Keratinocyte (primary cell): Measurements from ENCODE around the gene ADM2. TPM values are rescaled to one million over a fixed set of nuclear protein-coding genes. Genes with fewer than 3 reads are reported as not detected.

Experiments used
- DNase-seq: peaks from one replicate; pipeline ENCODE4 v3.0.0-alpha.2; 2011; ENCODE audit warnings: low read depth, missing footprints, low spot score
- FAIRE-seq: peaks from 2 replicates; lab custom pipeline; 2011; peaks lifted over from hg19 to GRCh38; lab: Jason Lieb, UNC
- H2AFZ ChIP-seq: 2 replicates; pipeline ENCODE4 v1.6.0; 2012; ENCODE audit warnings: low read length, control low read depth, inconsistent platforms; ENCODE audit not compliant: control insufficient read depth
- H3K27ac ChIP-seq: 2 replicates; pipeline ENCODE4 v1.5.1; 2011; ENCODE audit warnings: low read length; ENCODE audit not compliant: control insufficient read depth, insufficient read depth
- H3K27me3 ChIP-seq: 3 replicates; pipeline ENCODE4 v1.6.0; 2011; ENCODE audit warnings: low read length; ENCODE audit not compliant: control insufficient read depth, insufficient read depth; ENCODE audit errors: extremely low read depth
- H3K36me3 ChIP-seq, 2 experiments: 2 replicates in 1 of 2; 3 replicates in 1 of 2; pipeline ENCODE4 v1.5.1; 2011; ENCODE audit warnings: low read length in 2 of 2, mild to moderate bottlenecking in 1 of 2; ENCODE audit not compliant: control insufficient read depth in 2 of 2, insufficient read depth in 2 of 2; ENCODE audit errors: extremely low read depth in 1 of 2
- H3K4me1 ChIP-seq: 3 replicates; pipeline ENCODE4 v1.5.1; 2011; ENCODE audit warnings: low read length; ENCODE audit not compliant: control insufficient read depth, insufficient read depth; ENCODE audit errors: extremely low read depth
- H3K4me2 ChIP-seq: 3 replicates; pipeline ENCODE4 v1.6.0; 2011; ENCODE audit warnings: low read depth, low read length; ENCODE audit not compliant: control insufficient read depth, insufficient read depth; ENCODE audit errors: extremely low read depth
- H3K4me3 ChIP-seq, 3 experiments: fragments of 200-600 bp in 1 of 3; sonication (generic) in 1 of 3; 2 replicates in 2 of 3; 3 replicates in 1 of 3; pipeline ENCODE4 v1.5.1; 2011 to 2016; ENCODE audit warnings: low read length in 3 of 3, mild to moderate bottlenecking in 3 of 3, control low read depth in 2 of 3, inconsistent platforms in 1 of 3, low read depth in 1 of 3, mixed read lengths in 1 of 3, mixed run types in 1 of 3, moderate library complexity in 1 of 3; ENCODE audit not compliant: control insufficient read depth in 2 of 3, insufficient read depth in 2 of 3; ENCODE audit errors: extremely low read depth in 1 of 3
- H3K79me2 ChIP-seq: 2 replicates; pipeline ENCODE4 v1.6.0; 2012; ENCODE audit warnings: low read length; ENCODE audit not compliant: control insufficient read depth, insufficient read depth
- H3K9ac ChIP-seq: 3 replicates; pipeline ENCODE4 v1.6.0; 2011; ENCODE audit warnings: low read length; ENCODE audit not compliant: control insufficient read depth, insufficient read depth; ENCODE audit errors: extremely low read depth
- H3K9me1 ChIP-seq: 3 replicates; pipeline ENCODE4 v1.6.0; 2011; ENCODE audit warnings: low read length; ENCODE audit not compliant: control insufficient read depth, insufficient read depth; ENCODE audit errors: extremely low read depth
- H3K9me3 ChIP-seq: 2 replicates; pipeline ENCODE4 v1.5.1; 2012; ENCODE audit warnings: low read depth, low read length; ENCODE audit not compliant: control insufficient read depth
- H4K20me1 ChIP-seq: 3 replicates; pipeline ENCODE4 v1.6.0; 2011; ENCODE audit warnings: low read length; ENCODE audit not compliant: control insufficient read depth, insufficient read depth; ENCODE audit errors: extremely low read depth
- EZH2 ChIP-seq: IDR thresholded peaks from one replicate; pipeline ENCODE4 v1.6.1; 2012; ENCODE audit warnings: inconsistent platforms, mild to moderate bottlenecking, low read length, moderate library complexity
- dilution Hi-C: fragments of 300-500 bp; cut with MboI; formaldehyde crosslinking; loops from one replicate; pipeline ENCODE4 v1.7.0; 2020; ENCODE audit warnings: low sequenced_read_pairs; ENCODE audit not compliant: extremely low pct_ligation_motif_present
- polyA plus RNA-seq, 5 experiments: library from polyadenylated mRNA; depleted of rRNA in 3 of 5; stranded (reverse) in 3 of 5; stranded (forward) in 1 of 5; unstranded in 1 of 5; fragments of >200 nt; gene quantifications; 1 replicate in 1 of 5; 2 replicates in 3 of 5; 3 replicates in 1 of 5; pipeline versions ENCODE4 v1.2.1 to v1.2.3, GENCODE V29; 2011 to 2012; ENCODE audit warnings: missing spikeins in 2 of 5, low read depth in 1 of 5, low replicate concordance in 1 of 5
- TF ChIP-seq, protein P1 (sequence below), 3 experiments: IDR thresholded peaks in 1 of 3; conservative IDR thresholded peaks in 1 of 3; optimal IDR thresholded peaks in 1 of 3; 2 replicates in 2 of 3; 3 replicates in 1 of 3; pipeline versions ENCODE3 to v1.5.1; 2011; ENCODE audit warnings: low read length in 3 of 3, mild to moderate bottlenecking in 3 of 3, moderate library complexity in 2 of 3, control low read depth in 1 of 3, inconsistent platforms in 1 of 3; ENCODE audit not compliant: insufficient read depth in 2 of 3; ENCODE audit errors: extremely low read depth in 1 of 3

Gene ADM2
- polyA plus RNA-seq, 1 donor (not counting 4 experiments of a cell fraction or from before 2014, with no cell fraction given), result 0.21 TPM

DNA sequence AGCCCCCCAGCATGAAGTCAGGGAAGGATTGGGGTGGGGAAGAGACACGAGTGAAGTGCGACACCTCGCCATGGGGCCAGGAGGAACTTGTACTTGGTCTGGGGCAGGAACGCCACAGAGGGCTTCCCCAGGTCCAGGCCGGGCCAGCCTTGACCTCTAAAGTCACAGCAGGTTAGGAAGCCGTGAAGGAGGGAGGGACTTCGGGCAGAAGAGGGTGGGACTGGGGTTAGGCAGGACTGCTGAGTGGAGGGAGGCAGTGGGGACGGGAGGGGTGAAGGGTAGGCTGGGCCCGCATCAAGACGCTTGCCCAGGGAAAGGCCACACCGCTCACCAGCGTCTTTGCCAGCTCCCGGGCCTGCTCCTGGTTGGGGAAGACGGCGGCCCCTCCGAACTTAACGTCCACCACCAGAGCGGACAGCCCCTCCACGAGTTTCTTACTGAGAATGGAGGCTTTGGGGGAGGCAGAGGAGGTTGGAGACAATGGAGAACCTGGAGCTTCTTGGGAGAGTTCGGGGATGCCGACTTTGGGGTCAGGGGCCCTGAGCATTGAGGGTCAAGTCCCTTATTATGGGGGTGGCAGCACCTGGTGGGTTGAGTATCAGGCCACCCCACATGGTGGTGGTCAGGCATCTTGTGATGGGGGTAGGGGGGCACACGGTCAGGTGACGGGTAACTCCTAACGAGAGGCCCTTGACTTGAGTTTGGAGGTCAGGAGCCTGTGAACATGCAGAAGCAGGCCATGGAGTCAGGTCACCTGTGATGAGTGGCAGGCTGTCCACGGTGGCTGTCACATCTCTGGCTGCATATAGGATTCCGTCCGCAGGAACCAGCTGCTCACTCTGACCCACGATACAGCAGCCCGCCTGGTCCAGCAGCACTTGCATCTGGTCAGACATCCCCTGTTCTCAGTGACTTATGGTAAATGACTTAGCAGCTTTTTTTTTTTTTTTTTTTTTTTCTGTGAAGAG is 45.8 kb downstream of the ADM2 start:
- H3K9ac ChIP-seq, result peak overlapping the region; percentile 85
- no peaks in the 10 kb centered on the region for H3K9me1 ChIP-seq
- H3K9me3 ChIP-seq, result no peaks in the 10 kb centered on the region
- FAIRE-seq (no peak), DNase-seq (no peak)
- peak overlapping the region; percentile 70 for H3K27ac ChIP-seq
- peak overlapping the region; percentile 72 to 81 (median 79) for H3K4me3 ChIP-seq
- peaks cover 24% of the 10 kb centered on the region for H3K79me2 ChIP-seq
- peaks cover 21% of the 10 kb centered on the region for H3K4me1 ChIP-seq
- dilution Hi-C loops, result no loop called here
- H2AFZ ChIP-seq, result peak overlapping the region; percentile 3
- no peaks in the 10 kb centered on the region for H4K20me1 ChIP-seq
- H3K27me3 ChIP-seq, result peaks cover 11% of the 10 kb centered on the region
- peaks cover 12 to 19% of the 10 kb centered on the region in 2 experiments for H3K36me3 ChIP-seq
- H3K4me2 ChIP-seq, result peak overlapping the region; percentile 69
- no peak for TF ChIP-seq EZH2
- TF ChIP-seq, protein P1, sequence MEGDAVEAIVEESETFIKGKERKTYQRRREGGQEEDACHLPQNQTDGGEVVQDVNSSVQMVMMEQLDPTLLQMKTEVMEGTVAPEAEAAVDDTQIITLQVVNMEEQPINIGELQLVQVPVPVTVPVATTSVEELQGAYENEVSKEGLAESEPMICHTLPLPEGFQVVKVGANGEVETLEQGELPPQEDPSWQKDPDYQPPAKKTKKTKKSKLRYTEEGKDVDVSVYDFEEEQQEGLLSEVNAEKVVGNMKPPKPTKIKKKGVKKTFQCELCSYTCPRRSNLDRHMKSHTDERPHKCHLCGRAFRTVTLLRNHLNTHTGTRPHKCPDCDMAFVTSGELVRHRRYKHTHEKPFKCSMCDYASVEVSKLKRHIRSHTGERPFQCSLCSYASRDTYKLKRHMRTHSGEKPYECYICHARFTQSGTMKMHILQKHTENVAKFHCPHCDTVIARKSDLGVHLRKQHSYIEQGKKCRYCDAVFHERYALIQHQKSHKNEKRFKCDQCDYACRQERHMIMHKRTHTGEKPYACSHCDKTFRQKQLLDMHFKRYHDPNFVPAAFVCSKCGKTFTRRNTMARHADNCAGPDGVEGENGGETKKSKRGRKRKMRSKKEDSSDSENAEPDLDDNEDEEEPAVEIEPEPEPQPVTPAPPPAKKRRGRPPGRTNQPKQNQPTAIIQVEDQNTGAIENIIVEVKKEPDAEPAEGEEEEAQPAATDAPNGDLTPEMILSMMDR (optimal IDR thresholded peaks at IDR 0.05 in 1 of 3, IDR thresholded peaks at IDR 0.05 in 1 of 3, conservative IDR thresholded peaks at IDR 0.05 in 1 of 3; ENCODE audit: extremely low read depth in 1 of 3, insufficient read depth in 2 of 3, low read length in 3 of 3), result no peak

DNA sequence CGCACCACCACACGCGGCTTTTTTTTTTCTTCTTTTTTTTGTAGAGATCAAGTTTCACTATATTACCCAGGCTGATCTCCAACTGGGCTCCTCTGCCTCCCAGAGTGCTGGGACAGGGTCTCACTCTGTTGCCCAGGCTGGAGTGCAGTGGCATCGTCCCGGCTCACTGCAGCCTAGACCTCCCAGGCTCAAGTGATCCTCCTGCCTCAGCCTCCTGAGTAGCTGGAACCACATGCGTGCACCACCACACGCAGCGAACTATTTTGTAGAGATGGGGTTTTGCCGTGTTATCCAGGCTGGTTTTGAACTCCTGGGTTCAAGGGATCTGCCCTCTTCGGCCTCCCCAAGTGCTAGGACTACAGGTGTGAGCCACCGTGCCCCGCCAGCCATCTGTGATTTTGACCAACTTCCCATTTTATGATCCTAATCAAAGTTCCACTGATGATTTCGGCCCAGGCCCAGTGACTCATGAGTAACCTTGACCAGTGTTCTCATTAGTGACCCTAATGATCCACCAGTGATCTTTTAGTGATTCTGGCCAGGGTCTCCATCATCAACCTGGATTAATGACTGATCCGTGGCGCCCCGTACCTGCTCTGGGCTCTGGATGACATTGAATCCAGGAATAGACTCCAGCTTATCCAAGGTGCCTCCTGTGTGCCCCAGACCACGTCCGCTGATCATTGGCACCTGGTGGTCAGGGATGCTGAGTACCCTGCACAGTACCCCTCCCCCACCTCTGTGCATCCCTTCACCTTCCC is 46.8 kb downstream of the ADM2 start:
- Histone ChIP-seq H3K9ac (no peak overlapping the region), H3K27me3 (peaks cover 11% of the 10 kb centered on the region), H2AFZ (no peak overlapping the region), H3K36me3 (peaks cover 7 to 11% of the 10 kb centered on the region in 2 experiments), H3K27ac (no peak overlapping the region), H3K79me2 (peaks cover 19% of the 10 kb centered on the region), H3K4me3 (no peak overlapping the region), H3K4me2 (no peak overlapping the region), H3K9me3 (no peaks in the 10 kb centered on the region), H4K20me1 (no peaks in the 10 kb centered on the region), H3K4me1 (peaks cover 21% of the 10 kb centered on the region), H3K9me1 (no peaks in the 10 kb centered on the region)
- TF ChIP-seq, protein P1 (optimal IDR thresholded peaks at IDR 0.05 in 1 of 3, IDR thresholded peaks at IDR 0.05 in 1 of 3, conservative IDR thresholded peaks at IDR 0.05 in 1 of 3; ENCODE audit: extremely low read depth in 1 of 3, insufficient read depth in 2 of 3, low read length in 3 of 3), result no peak
- TF ChIP-seq EZH2, result no peak
- no peak for DNase-seq
- FAIRE-seq, result no peak
- dilution Hi-C loops, result no loop called here
